Trophoblast cell (in vitro differentiated cells and primary cell): Measurements from ENCODE around the gene PITPNB.

Experiments
- DNase-seq, 2 donors: peaks; one replicate each; pipeline ENCODE4 v3.0.0-alpha.2; 2016
- H2AFZ ChIP-seq: 2 replicates; pipeline ENCODE4 v1.6.1; 2013; ENCODE audit warnings: low read length, moderate library complexity, mild to moderate bottlenecking; ENCODE audit not compliant: insufficient read depth, poor library complexity
- H2AK5ac ChIP-seq: 2 replicates; pipeline ENCODE4 v1.6.1; 2013; ENCODE audit warnings: mild to moderate bottlenecking, low read length
- H2BK120ac ChIP-seq: 2 replicates; pipeline ENCODE4 v1.6.1; 2013; ENCODE audit warnings: low read length, mild to moderate bottlenecking, moderate library complexity; ENCODE audit not compliant: insufficient read depth, poor library complexity
- H2BK12ac ChIP-seq: 2 replicates; pipeline ENCODE4 v1.6.1; 2013; ENCODE audit warnings: mild to moderate bottlenecking, low read length, moderate library complexity
- H2BK5ac ChIP-seq: 2 replicates; pipeline ENCODE4 v1.6.1; 2013; ENCODE audit warnings: low read length, low read depth, moderate library complexity, mild to moderate bottlenecking; ENCODE audit not compliant: poor library complexity
- H3K14ac ChIP-seq: 2 replicates; pipeline ENCODE4 v1.6.1; 2013; ENCODE audit warnings: mild to moderate bottlenecking, low read length
- H3K18ac ChIP-seq: 2 replicates; pipeline ENCODE4 v1.6.1; 2013; ENCODE audit warnings: mild to moderate bottlenecking, low read length
- H3K23ac ChIP-seq: 2 replicates; pipeline ENCODE4 v1.6.1; 2013; ENCODE audit warnings: low read length
- H3K27ac ChIP-seq: 2 replicates; pipeline ENCODE4 v1.5.1; 2013; ENCODE audit warnings: low read depth, mild to moderate bottlenecking, inconsistent platforms, low read length, moderate library complexity
- H3K27me3 ChIP-seq: 2 replicates; pipeline ENCODE4 v1.6.1; 2013; ENCODE audit warnings: inconsistent platforms, mild to moderate bottlenecking, low read length, moderate library complexity; ENCODE audit not compliant: insufficient read depth
- H3K36me3 ChIP-seq, 2 experiments: 1 replicate in 1 of 2; 2 replicates in 1 of 2; pipeline ENCODE4 v1.6.1; 2013; ENCODE audit warnings: low read length in 2 of 2, mild to moderate bottlenecking in 2 of 2, moderate library complexity in 1 of 2; ENCODE audit not compliant: insufficient read depth in 2 of 2, control insufficient read depth in 1 of 2
- H3K4ac ChIP-seq: 2 replicates; pipeline ENCODE4 v1.6.1; 2013; ENCODE audit warnings: low read depth, mild to moderate bottlenecking, low read length, moderate library complexity
- H3K4me1 ChIP-seq, 2 experiments: 1 replicate in 1 of 2; 2 replicates in 1 of 2; pipeline ENCODE4 v1.6.1; 2013; ENCODE audit warnings: low read length in 2 of 2, mild to moderate bottlenecking in 2 of 2, moderate library complexity in 1 of 2; ENCODE audit not compliant: insufficient read depth in 2 of 2, control insufficient read depth in 1 of 2
- H3K4me2 ChIP-seq: 2 replicates; pipeline ENCODE4 v1.6.1; 2013; ENCODE audit warnings: inconsistent platforms, mild to moderate bottlenecking, low read length, moderate library complexity
- H3K4me3 ChIP-seq: 2 replicates; pipeline ENCODE4 v1.5.1; 2013; ENCODE audit warnings: mild to moderate bottlenecking, low read depth, low read length, inconsistent platforms
- H3K79me1 ChIP-seq: one replicate; pipeline ENCODE4 v1.6.1; 2013; ENCODE audit warnings: low read length
- H3K79me2 ChIP-seq: 2 replicates; pipeline ENCODE4 v1.6.1; 2013; ENCODE audit warnings: low read length, mild to moderate bottlenecking; ENCODE audit not compliant: control insufficient read depth, insufficient read depth, poor library complexity
- H3K9ac ChIP-seq: 2 replicates; pipeline ENCODE4 v1.6.1; 2013; ENCODE audit warnings: mild to moderate bottlenecking, low read length
- H3K9me3 ChIP-seq: 2 replicates; pipeline ENCODE4 v1.6.1; 2013; ENCODE audit warnings: low read depth, mild to moderate bottlenecking, control low read depth, inconsistent platforms, low read length; ENCODE audit not compliant: insufficient read depth
- H4K12ac ChIP-seq: 2 replicates; pipeline ENCODE4 v1.6.1; 2013; ENCODE audit warnings: low read depth, mild to moderate bottlenecking, low read length, moderate library complexity
- H4K8ac ChIP-seq: 2 replicates; pipeline ENCODE4 v1.6.1; 2013; ENCODE audit warnings: low read depth, mild to moderate bottlenecking, low read length, moderate library complexity
- H4K91ac ChIP-seq: one replicate; pipeline ENCODE4 v1.6.1; 2013; ENCODE audit warnings: low read depth, mild to moderate bottlenecking, low read length, moderate library complexity
- WGBS: extraction: QIAGEN DNeasy Blood & Tissue Kit; methylation state at CpG from one replicate; pipeline ENCODE4 v1.1.7; 2013; ENCODE audit warnings: missing lambda C conversion rate; ENCODE audit not compliant: insufficient read length, insufficient coverage; ENCODE audit errors: extremely low coverage; 5-methylcytosine and 5-hydroxymethylcytosine counted together

PITPNB gene

GRCh38 chr22:27836181-27836580, 82.9 kb downstream of the PITPNB start:
- H3K27me3 ChIP-seq, result no peaks in the 10 kb centered on the region

DNA sequence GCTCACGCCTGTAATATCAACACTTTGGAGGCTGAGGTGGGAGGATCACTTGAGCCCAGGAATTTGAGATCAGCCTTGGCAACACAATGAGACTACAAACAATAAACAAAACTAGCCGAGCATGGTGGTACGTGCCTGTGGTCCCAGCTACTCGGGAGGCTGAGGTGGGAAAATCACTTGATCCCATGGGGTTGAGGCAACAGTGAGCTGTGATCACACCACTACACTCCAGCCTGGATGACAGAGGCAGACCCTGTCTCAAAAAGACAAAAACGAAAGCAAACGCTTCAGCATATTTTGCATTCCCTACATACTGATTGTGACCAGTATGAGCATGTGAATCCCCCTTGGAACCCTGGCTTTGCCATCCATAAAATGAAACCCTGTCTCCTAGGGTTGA, 83.6 kb downstream of the PITPNB start:
- Histone ChIP-seq H2AFZ (no peak overlapping the region), H3K4me2 (no peak overlapping the region)

More at GRCh38 chr22:27836181-27836580, 82.9 kb downstream of the PITPNB start:
- peak overlapping the region; percentile 32 for H4K91ac ChIP-seq
- H2AFZ ChIP-seq, result no peak overlapping the region
- H3K14ac ChIP-seq, result peak overlapping the region; percentile 26
- peak; percentile 14 to 61 for DNase-seq
- peaks cover 4% of the 10 kb centered on the region for H3K79me1 ChIP-seq
- H3K4me3 ChIP-seq, result no peak overlapping the region
- no peaks in the 10 kb centered on the region for H3K9me3 ChIP-seq
- no peak overlapping the region for H4K8ac ChIP-seq
- peak overlapping the region; percentile 7 for H3K4me2 ChIP-seq
- no peak overlapping the region for H2BK120ac ChIP-seq
- H3K79me2 ChIP-seq, result no peaks in the 10 kb centered on the region
- no CpG with 5 or more reads among the region's 10 CpGs for WGBS
- no peak overlapping the region for H4K12ac ChIP-seq
- no peak overlapping the region for H3K4ac ChIP-seq
- peaks cover 0 to 2% of the 10 kb centered on the region in 2 experiments for H3K36me3 ChIP-seq
- H3K4me1 ChIP-seq, result peaks cover 16 to 19% of the 10 kb centered on the region in 2 experiments
- peak overlapping the region; percentile 68 for H2BK12ac ChIP-seq
- peak overlapping the region; percentile 74 for H3K18ac ChIP-seq
- no peak overlapping the region for H3K9ac ChIP-seq
- H3K27ac ChIP-seq, result peak overlapping the region; percentile 68
- no peak overlapping the region for H3K23ac ChIP-seq
- H2AK5ac ChIP-seq, result no peak overlapping the region
- peak overlapping the region; percentile 70 for H2BK5ac ChIP-seq

DNA sequence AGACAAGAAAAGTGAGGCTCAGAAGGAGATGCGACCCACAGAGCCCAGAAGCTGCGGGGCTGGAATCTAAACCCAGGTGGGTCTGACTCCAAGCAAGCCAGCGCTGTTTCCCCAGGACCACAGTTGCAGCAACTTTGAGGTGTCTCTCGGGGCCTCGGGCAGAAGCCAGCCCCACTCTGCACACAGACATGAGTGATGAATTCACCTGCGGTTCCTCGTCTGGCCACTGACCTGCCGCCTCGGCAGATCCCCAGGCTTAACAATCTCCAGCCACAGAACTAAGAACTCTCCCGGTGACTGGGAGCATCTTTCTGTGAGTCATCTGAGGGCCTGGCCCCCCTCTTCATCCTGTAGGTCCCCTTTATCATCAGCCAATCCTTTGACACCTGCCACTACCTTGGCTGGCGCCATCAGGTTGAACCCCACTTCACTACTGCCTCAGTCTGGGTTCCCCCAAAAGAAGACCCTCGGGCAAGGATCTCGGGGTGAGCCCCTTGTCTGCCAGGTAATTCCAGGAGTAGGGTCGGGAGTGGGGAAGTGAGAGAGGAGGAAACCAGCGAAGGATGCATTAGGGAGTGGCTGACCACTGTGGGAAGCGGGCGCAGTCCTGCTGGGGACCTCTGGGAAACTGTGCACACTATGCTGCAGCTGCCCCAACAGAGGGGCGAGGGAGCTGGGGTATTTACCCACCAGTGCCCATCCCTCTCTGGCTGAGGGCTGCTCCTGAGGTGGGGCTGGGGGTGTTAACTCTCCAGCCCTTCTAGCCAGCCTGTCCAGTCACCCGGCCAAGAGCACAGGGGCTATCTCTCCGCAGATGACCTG, 84.5 kb downstream of the PITPNB start:
- no CpG with 5 or more reads among the region's 20 CpGs for WGBS
- Histone ChIP-seq H3K79me1 (peaks cover 4% of the 10 kb centered on the region), H3K18ac (peak overlapping the region; percentile 17)

More for the DNA sequence above, 83.6 kb downstream of the PITPNB start:
- H3K4ac ChIP-seq, result no peak overlapping the region
- H3K9ac ChIP-seq, result no peak overlapping the region
- H3K23ac ChIP-seq, result no peak overlapping the region
- no peak overlapping the region for H4K8ac ChIP-seq
- peak overlapping the region; percentile 68 for H3K27ac ChIP-seq
- no peak overlapping the region for H2AK5ac ChIP-seq
- H3K4me3 ChIP-seq, result no peak overlapping the region
- H3K79me2 ChIP-seq, result no peaks in the 10 kb centered on the region
- H2BK12ac ChIP-seq, result no peak overlapping the region
- no peak overlapping the region for H2BK5ac ChIP-seq
- H3K18ac ChIP-seq, result no peak overlapping the region
- no peaks in the 10 kb centered on the region for H3K9me3 ChIP-seq
- H3K27me3 ChIP-seq, result no peaks in the 10 kb centered on the region
- no peak overlapping the region for H3K14ac ChIP-seq
- no peak overlapping the region for H4K91ac ChIP-seq
- peak in 1 of 2 donors; percentile 44 for DNase-seq
- peaks cover 0 to 2% of the 10 kb centered on the region in 2 experiments for H3K36me3 ChIP-seq
- peaks cover 16 to 19% of the 10 kb centered on the region in 2 experiments for H3K4me1 ChIP-seq
- WGBS, result no CpG with 5 or more reads among the region's 6 CpGs
- peaks cover 4% of the 10 kb centered on the region for H3K79me1 ChIP-seq
- H4K12ac ChIP-seq, result no peak overlapping the region
- H2BK120ac ChIP-seq, result no peak overlapping the region

DNA sequence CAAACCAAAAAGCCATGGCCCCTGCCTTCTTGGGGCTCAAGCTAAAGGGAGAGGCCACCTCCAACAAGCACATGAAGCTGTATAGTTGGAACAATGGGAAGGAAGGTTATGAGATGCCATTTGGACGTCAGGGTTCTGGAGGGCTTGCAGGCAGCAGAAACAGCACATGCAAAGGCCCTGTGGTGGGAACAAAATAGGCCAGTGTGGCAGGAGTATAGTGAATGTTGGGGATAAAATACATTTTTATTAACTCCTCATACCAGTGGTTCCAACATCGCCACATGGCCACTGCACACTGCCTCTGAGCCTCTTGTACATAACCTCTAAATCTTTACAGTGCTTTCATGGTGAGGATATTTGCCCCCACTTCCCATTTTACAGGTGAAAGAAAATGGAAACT, 85.3 kb downstream of the PITPNB start:
- no peaks in the 10 kb centered on the region for H3K27me3 ChIP-seq
- H3K18ac ChIP-seq, result no peak overlapping the region
- H2AK5ac ChIP-seq, result no peak overlapping the region
- H3K79me2 ChIP-seq, result no peaks in the 10 kb centered on the region
- no peaks in the 10 kb centered on the region for H3K36me3 ChIP-seq
- no peak overlapping the region for H4K12ac ChIP-seq
- H4K8ac ChIP-seq, result no peak overlapping the region
- no peak overlapping the region for H4K91ac ChIP-seq
- no peak overlapping the region for H3K9ac ChIP-seq
- H3K4me3 ChIP-seq, result no peak overlapping the region
- H3K14ac ChIP-seq, result no peak overlapping the region
- no peak overlapping the region for H3K23ac ChIP-seq
- no peak overlapping the region for H3K4me2 ChIP-seq
- H3K4ac ChIP-seq, result no peak overlapping the region
- no peak overlapping the region for H2BK12ac ChIP-seq
- H2AFZ ChIP-seq, result no peak overlapping the region
- DNase-seq, result no peak
- H3K27ac ChIP-seq, result no peak overlapping the region
- no peaks in the 10 kb centered on the region for H3K9me3 ChIP-seq
- H3K79me1 ChIP-seq, result peaks cover 4% of the 10 kb centered on the region
- WGBS, result no CpG with 5 or more reads among the region's 2 CpGs
- H2BK5ac ChIP-seq, result no peak overlapping the region
- H3K4me1 ChIP-seq, result peaks cover 16 to 20% of the 10 kb centered on the region in 2 experiments
- H2BK120ac ChIP-seq, result no peak overlapping the region

More for the DNA sequence above, 84.5 kb downstream of the PITPNB start:
- no peak for DNase-seq
- Histone ChIP-seq H4K12ac (no peak overlapping the region), H2AFZ (no peak overlapping the region), H3K9ac (no peak overlapping the region), H3K14ac (peak overlapping the region; percentile 26), H3K79me2 (no peaks in the 10 kb centered on the region), H3K4me2 (no peak overlapping the region), H3K4ac (peak overlapping the region; percentile 5), H2AK5ac (peak overlapping the region; percentile 42), H4K91ac (no peak overlapping the region), H4K8ac (no peak overlapping the region), H3K27ac (no peak overlapping the region), H2BK12ac (peak overlapping the region; percentile 31), H3K36me3 (peaks cover 0 to under 1% of the 10 kb centered on the region in 2 experiments), H3K4me3 (no peak overlapping the region), H2BK120ac (peak overlapping the region; percentile 29), H3K4me1 (peaks cover 16 to 20% of the 10 kb centered on the region in 2 experiments), H3K27me3 (no peaks in the 10 kb centered on the region), H2BK5ac (peak overlapping the region; percentile 7), H3K9me3 (no peaks in the 10 kb centered on the region), H3K23ac (no peak overlapping the region)
